ENCODE results near the gene LTBP3.
A peak's percentile ranks its signal among the peaks of the same experiment; 100 is the strongest.

- TF ChIP-seq EP300 (IDR thresholded peaks at IDR 0.05): no peak
- peak in 1 of 3 donors; percentile 15 for TF ChIP-seq CTCF (IDR thresholded peaks at IDR 0.05)
- peak; percentile 68 for TF ChIP-seq POLR2A (IDR thresholded peaks at IDR 0.05)
Measured at GRCh38 chr11:65524741-65525545, 33.2 kb downstream of the LTBP3 start, which contains the start of gene SCYL1.
